SJSA1 (cell line): ENCODE measurements around the gene PUM1. TPM values are rescaled to one million over a fixed set of nuclear protein-coding genes. Genes with fewer than 3 reads are reported as not detected.
"Not testable (repeated sequence)": the region's sequence is repeated elsewhere in the genome, so short reads cannot be mapped to it uniquely, and the experiment has no call there.

Experiments used
- DNase-seq, 2 experiments: peaks; one replicate each; pipeline ENCODE4 v3.0.0-alpha.2; 2015 to 2020; ENCODE audit warnings: low spot score in 2 of 2, low read depth in 1 of 2
- H3K27ac ChIP-seq: fragments of 250-450 bp; sonication (Bioruptor Pico); 2 replicates; pipeline ENCODE4 v1.5.1; 2020; ENCODE audit warnings: mild to moderate bottlenecking, moderate library complexity
- H3K27me3 ChIP-seq: fragments of 250-450 bp; sonication (Bioruptor Pico); replicated peaks from 2 replicates; pipeline ENCODE4 v1.5.1; 2020; ENCODE audit warnings: mild to moderate bottlenecking, moderate library complexity
- H3K36me3 ChIP-seq: fragments of 250-450 bp; sonication (Bioruptor Pico); 2 replicates; pipeline ENCODE4 v1.5.1; 2020; ENCODE audit warnings: mild to moderate bottlenecking
- H3K4me1 ChIP-seq: fragments of 250-450 bp; sonication (Bioruptor Pico); replicated peaks from 2 replicates; pipeline ENCODE4 v1.6.1; 2021; ENCODE audit warnings: mild to moderate bottlenecking
- H3K4me3 ChIP-seq: fragments of 250-450 bp; sonication (Bioruptor Pico); 2 replicates; pipeline ENCODE4 v1.5.1; 2020; ENCODE audit warnings: mild to moderate bottlenecking
- H3K9me3 ChIP-seq: fragments of 250-450 bp; sonication (Bioruptor Pico); replicated peaks from 2 replicates; pipeline ENCODE4 v1.5.1; 2020; ENCODE audit warnings: mild to moderate bottlenecking
- total RNA-seq: library from RNA; depleted of rRNA; stranded (reverse); fragments of >200 nt; shearing (Covaris generic); gene quantifications from 2 replicates; pipeline ENCODE4 v1.2.3, GENCODE V29; 2014

The PUM1 gene
- total RNA-seq, 1 experiment from 2014 or later = 36.6 TPM

DNA sequence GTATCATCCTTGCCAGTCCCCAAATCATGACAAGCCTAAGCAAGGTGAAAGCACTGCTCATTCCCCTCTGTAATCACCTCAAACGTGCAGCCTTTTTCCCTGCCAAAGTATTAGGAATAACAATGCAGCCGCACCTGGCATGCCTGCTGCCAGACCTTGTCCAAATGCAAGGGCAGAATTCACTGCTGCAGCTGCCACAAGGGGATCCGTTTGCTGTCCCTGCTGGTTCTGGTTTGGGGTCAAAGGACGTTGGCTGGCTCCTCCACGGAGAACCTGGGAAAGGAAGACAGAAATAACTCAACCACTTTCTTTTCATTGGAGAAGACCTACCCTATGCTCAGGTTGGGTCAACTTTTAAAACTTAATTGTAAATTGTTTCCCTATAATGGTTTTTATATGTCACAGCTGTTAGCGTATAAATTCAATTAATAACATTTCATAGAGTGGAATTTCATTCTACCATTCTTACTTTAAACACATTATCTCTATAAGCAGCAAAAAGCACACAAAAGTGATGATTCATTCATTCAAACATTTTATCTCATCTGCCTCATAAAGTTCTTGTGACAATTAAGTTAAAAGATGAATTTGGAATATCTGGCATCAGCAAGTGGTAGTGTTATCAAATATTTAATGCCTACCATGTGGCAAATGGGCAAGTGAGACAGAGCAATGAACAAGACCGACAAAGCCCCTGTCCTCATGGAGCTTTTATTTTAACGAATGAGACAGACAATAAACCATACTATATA lies 97.1 kb downstream of the PUM1 start:
- peaks cover 74% of the 10 kb centered on the region for H3K36me3 ChIP-seq
- no peaks in the 10 kb centered on the region for H3K27me3 ChIP-seq
- H3K27ac ChIP-seq = no peak overlapping the region

GRCh38 chr1:30966690-30967369 lies 98.7 kb downstream of the PUM1 start:
- Histone ChIP-seq H3K36me3 (peaks cover 82% of the 10 kb centered on the region), H3K27me3 (no peaks in the 10 kb centered on the region), H3K4me3 (no peak overlapping the region), H3K27ac (peak overlapping the region; percentile 41), H3K9me3 (no peaks in the 10 kb centered on the region), H3K4me1 (peaks cover 30% of the 10 kb centered on the region)
- DNase-seq = peak; percentile 69 to 84

More for the DNA sequence above, 97.1 kb downstream of the PUM1 start:
- Histone ChIP-seq H3K4me3 (no peak overlapping the region), H3K9me3 (no peaks in the 10 kb centered on the region), H3K4me1 (peaks cover 35% of the 10 kb centered on the region)
- no peak for DNase-seq

GRCh38 chr1:30965924-30966599 lies 99.5 kb downstream of the PUM1 start:
- DNase-seq = no peak
- Histone ChIP-seq H3K27ac (peak overlapping the region; percentile 41), H3K4me1 (peaks cover 30% of the 10 kb centered on the region), H3K36me3 (peaks cover 81% of the 10 kb centered on the region), H3K9me3 (no peaks in the 10 kb centered on the region), H3K4me3 (no peak overlapping the region), H3K27me3 (no peaks in the 10 kb centered on the region)

- Histone ChIP-seq H3K4me3 (no peak overlapping the region), H3K27me3 (no peaks in the 10 kb centered on the region), H3K36me3 (peaks cover 77% of the 10 kb centered on the region), H3K27ac (no peak overlapping the region), H3K4me1 (peaks cover 30% of the 10 kb centered on the region), H3K9me3 (no peaks in the 10 kb centered on the region)
- DNase-seq = no peak
Observed at GRCh38 chr1:30964706-30965105, 100.8 kb downstream of the PUM1 start.

DNA sequence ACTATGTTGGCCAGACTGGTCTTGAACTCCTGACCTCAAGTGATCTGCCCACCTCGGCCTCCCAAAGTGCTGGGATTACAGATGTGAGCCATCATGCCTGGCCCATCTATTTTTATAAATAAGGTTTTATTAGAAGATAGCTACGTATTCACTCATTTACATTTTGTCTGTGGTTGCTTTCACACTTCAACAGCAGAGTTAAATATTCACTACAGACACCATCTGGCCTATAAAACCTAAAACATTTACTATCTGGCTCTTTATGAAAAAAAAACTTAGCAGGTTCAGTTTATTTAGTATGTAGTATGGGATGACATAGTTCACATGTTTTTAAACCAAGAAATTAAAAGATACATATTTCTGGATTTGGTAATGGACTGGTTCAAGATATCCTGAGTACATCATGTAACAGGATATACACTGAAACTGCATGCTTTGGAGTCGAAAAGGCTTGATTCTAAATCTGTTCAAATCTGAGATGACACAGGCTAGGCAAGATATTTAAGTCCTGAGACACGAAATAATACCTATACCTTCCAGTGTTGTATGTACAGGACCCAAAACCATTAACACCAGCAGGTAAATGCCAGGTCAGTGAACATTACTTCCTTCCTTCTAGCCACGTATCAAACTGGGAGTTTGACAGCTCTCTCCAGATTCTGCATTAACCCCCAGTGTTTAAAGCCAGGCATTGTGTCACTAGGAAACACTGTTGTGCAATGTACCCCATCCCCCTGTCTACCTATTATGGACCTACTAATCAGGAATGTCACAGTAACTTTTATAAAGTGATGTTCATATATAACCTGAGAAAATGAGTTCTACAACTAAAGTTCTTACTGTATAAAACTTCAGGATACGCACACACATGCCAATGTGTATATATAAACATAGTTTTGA lies 102.7 kb downstream of the PUM1 start:
- H3K9me3 ChIP-seq = no peaks in the 10 kb centered on the region
- H3K4me1 ChIP-seq = peaks cover 20% of the 10 kb centered on the region
- DNase-seq = no peak
- H3K27me3 ChIP-seq = no peaks in the 10 kb centered on the region
- no peak overlapping the region for H3K4me3 ChIP-seq
- H3K36me3 ChIP-seq = peaks cover 78% of the 10 kb centered on the region
- H3K27ac ChIP-seq = no peak overlapping the region

DNA sequence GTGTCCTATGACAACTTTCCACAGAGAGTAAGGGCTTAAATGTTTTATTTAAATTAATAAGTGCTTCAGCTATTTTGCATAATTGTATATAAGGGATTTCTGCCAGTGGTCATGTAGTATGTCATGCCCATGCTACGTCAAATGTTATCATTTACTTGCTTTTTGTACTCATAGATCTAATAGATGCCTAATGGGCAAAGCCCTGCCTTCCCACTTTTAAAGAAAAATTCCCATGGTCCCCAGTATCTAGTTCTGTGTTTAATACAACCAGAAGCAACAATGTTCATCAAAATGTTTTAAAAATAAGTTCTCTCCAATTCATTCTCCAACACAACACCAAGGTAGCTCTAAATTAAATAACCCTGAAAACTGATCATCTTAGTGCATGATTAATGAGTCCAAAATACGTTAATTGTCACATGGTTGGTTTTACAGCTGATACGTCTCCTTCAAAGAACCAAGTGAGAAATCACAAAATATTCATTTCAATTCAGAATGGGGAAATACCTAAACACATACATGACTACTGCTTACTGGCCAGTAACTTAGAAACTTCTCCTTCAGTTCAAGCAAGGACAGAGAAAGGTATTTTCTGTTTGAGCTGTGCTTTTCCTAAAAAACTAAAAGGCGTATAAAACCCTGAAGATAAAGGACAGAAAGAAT lies 107.8 kb downstream of the PUM1 start:
- no peaks in the 10 kb centered on the region for H3K27me3 ChIP-seq
- no peak overlapping the region for H3K4me3 ChIP-seq
- H3K9me3 ChIP-seq = no peaks in the 10 kb centered on the region
- H3K27ac ChIP-seq = no peak overlapping the region
- H3K4me1 ChIP-seq = peaks cover 14% of the 10 kb centered on the region
- no peak for DNase-seq
- H3K36me3 ChIP-seq = peaks cover 62% of the 10 kb centered on the region

DNA sequence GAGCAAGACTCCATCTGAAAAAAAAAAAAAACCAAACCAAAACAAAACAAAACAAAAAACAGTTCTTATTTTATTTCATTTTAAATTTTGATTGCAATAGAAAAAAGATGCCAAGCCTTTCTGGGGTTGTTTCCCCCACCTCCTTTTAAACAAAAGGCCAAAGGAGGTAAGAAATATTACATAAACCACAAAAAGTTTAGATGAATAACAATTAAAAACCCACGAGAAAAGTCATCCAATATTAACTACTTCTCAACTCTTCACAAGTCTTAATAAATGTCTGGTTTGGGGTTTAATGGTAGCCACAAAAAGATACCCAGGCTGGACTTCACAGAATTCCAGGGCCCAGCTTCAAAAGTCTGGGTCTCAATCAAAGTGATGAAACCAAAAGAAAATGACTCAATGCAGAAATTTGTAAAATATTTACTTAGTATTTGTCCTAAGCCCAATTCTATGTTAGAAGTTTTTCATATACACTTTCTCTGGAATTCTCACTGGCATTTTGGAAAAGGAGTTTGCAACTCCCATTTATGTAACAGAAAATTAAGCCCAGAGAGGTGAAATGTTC lies 110.0 kb downstream of the PUM1 start:
- no peak overlapping the region for H3K4me3 ChIP-seq
- H3K9me3 ChIP-seq = no peaks in the 10 kb centered on the region
- H3K4me1 ChIP-seq = peaks cover 14% of the 10 kb centered on the region
- DNase-seq = peak in 1 of 2 experiments; percentile 43
- peaks cover 64% of the 10 kb centered on the region for H3K36me3 ChIP-seq
- peak overlapping the region; percentile 44; the same call in 1 of the 2 replicates for H3K27ac ChIP-seq
- H3K27me3 ChIP-seq = no peaks in the 10 kb centered on the region

DNA sequence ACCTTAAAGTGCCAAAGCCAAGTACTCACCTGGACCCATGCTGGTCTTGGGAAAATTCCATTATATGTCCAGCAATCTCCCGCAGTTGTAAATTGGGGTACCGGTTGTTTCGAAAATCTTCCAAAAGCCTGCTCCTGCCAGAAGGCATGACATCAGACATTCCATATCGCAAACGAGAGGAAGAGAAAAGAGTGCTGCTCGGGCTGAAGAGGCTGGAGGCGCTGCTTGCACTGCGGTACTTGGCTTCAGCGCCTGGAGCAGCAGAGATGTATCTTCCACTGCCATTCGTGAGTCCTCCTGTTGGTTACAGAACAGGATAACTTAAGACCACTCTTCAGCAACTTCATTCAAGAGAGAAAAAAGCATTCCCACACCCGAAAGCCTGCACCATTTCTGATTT lies 111.8 kb downstream of the PUM1 start:
- peaks cover 14% of the 10 kb centered on the region for H3K4me1 ChIP-seq
- DNase-seq = no peak
- peaks cover 63% of the 10 kb centered on the region for H3K36me3 ChIP-seq

GRCh38 chr1:30952098-30952497 lies 113.4 kb downstream of the PUM1 start:
- Histone ChIP-seq H3K36me3 (peaks cover 73% of the 10 kb centered on the region), H3K4me3 (no peak overlapping the region), H3K4me1 (peaks cover 14% of the 10 kb centered on the region), H3K27ac (no peak overlapping the region), H3K27me3 (no peaks in the 10 kb centered on the region), H3K9me3 (no peaks in the 10 kb centered on the region)
- no peak for DNase-seq

More for the DNA sequence above, 111.8 kb downstream of the PUM1 start:
- H3K27ac ChIP-seq = no peak overlapping the region
- H3K27me3 ChIP-seq = no peaks in the 10 kb centered on the region
- H3K9me3 ChIP-seq = no peaks in the 10 kb centered on the region
- no peak overlapping the region for H3K4me3 ChIP-seq

GRCh38 chr1:30950700-30951099 lies 114.8 kb downstream of the PUM1 start:
- Histone ChIP-seq H3K4me3 (no peak overlapping the region), H3K27me3 (no peaks in the 10 kb centered on the region), H3K9me3 (no peaks in the 10 kb centered on the region), H3K27ac (no peak overlapping the region), H3K36me3 (peaks cover 76% of the 10 kb centered on the region), H3K4me1 (peaks cover 4% of the 10 kb centered on the region)
- no peak for DNase-seq

GRCh38 chr1:30950053-30950452 lies 115.5 kb downstream of the PUM1 start:
- no peak overlapping the region for H3K4me3 ChIP-seq
- peaks cover 81% of the 10 kb centered on the region for H3K36me3 ChIP-seq
- no peaks in the 10 kb centered on the region for H3K27me3 ChIP-seq
- DNase-seq = no peak
- H3K27ac ChIP-seq = no peak overlapping the region
- H3K9me3 ChIP-seq = no peaks in the 10 kb centered on the region
- no peaks in the 10 kb centered on the region for H3K4me1 ChIP-seq

- not testable (repeated sequence) for DNase-seq, H3K27ac ChIP-seq, H3K4me1 ChIP-seq, H3K9me3 ChIP-seq, H3K4me3 ChIP-seq, H3K27me3 ChIP-seq
- H3K36me3 ChIP-seq = peaks cover 84% of the 10 kb centered on the region
Observed at GRCh38 chr1:30949487-30949838, 116.1 kb downstream of the PUM1 start.
